HG02642 (cell line): ENCODE measurements around the gene LIMCH1.

Experiments used
- ATAC-seq: cut with Tn5 transposase; IDR thresholded peaks from one replicate; pipeline ENCODE4 v1.9.1; 2021; ENCODE audit warnings: mild to moderate bottlenecking; ENCODE audit not compliant: unreplicated experiment, poor library complexity

The LIMCH1 gene

DNA sequence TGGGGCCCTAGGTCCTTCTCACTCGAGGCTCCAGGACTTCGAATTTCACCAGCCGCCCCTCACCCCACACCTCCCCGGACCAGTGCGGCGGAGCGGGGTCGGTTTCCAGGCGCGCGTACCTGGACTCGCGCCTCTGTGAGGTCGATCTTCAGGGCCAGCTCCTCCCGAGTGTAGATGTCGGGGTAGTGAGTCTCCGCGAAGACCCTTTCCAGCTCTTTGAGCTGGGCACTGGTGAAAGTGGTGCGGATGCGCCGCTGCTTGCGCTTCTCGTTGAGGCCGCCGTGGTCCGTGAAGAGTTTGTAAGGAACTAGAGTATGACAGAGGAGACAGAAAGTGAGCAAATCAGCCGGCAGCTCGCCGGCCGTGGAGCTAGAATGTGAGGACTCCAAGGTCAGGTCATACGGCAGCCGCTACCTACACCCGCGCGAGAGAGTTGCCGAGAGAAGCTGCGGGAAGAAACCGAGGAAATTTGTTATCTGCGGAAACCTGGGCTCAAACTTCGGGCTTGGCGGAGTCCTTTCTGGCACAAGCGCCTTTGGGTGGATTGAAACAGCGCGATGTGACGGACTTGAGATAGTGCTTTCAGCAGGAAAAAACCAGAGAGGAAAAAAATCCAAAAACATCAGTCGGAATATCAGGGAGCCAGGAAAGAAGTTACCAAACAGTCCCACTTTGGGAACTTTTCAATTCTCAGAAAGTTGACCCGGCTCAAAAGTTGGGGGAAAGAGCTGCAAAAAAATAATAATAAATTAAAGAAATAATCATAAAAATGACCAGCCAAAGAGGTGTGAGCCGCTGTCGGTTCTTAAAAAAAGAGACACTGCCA is 209.5 kb downstream of the LIMCH1 start:
- no peak for ATAC-seq

DNA sequence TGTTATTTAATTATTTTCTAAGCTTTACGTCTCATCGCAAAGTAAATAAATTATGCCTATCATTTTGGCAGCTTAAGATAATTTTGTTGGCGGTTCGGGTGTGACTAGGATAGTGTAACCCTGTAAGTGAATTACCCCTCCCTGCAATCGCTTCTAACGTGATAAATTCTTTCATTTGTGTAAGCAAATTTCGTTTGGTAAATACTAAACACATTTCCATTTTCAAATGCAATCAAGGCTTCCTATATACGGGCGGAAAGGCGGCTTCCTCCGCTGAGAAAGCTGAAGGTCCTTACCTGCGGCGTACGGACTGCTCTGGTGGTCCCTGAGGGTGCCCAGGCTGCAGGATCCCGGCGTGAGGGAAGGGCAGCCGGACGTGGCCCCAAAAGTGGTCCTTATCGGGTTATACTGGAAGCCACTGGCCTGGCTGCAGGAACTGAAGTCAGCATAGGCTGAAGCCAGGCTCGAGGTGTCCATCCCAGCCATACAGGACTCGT is 210.2 kb downstream of the LIMCH1 start:
- no peak for ATAC-seq

DNA sequence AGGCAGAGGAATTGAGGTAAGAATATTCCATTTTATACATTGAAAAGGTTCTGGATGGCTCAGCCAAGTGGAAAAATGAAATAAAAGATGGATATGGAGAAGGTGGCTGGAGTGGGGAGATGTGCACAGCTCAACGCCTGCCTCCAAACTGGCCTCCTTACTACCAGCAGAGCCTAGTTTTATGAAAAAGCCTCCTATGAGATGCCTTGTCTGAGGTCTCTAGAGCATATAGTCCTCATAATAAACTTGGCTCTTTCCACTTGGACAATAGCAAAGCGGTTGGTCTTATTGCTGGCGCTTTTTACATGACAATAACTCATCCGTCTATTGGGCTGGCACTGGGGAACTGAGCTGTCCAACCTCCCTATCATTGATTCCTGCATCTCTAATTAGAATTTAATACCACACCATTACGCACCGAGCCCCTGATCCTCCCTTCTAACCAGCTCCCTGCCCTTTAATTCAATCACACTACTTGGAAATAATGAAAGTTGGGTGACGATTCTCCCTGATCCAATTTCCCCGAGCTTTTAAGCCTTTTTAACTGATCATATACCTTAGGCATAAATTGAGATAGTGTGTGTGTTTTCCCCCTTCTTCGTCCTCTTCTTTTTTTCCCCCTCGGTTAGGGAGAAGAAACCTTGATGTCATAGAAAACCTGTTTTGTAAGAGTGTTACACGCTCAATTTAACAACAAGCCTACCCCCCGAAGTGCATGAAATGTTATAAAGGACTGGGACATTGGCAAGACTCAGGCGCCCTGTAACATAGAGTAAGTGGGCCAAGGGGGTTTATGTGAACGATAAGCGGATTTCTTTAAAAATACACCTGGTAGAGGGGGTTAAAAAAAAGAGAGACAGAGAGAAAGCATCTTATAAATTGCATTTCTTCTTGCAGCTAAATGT is 210.9 kb downstream of the LIMCH1 start, which contains the start of gene PHOX2B:
TSS of gene PHOX2B (minus strand) at position 155 of the 905 bp plus-strand sequence. CDS start at position 40, 115 bp downstream.
- ATAC-seq: no peak

DNA sequence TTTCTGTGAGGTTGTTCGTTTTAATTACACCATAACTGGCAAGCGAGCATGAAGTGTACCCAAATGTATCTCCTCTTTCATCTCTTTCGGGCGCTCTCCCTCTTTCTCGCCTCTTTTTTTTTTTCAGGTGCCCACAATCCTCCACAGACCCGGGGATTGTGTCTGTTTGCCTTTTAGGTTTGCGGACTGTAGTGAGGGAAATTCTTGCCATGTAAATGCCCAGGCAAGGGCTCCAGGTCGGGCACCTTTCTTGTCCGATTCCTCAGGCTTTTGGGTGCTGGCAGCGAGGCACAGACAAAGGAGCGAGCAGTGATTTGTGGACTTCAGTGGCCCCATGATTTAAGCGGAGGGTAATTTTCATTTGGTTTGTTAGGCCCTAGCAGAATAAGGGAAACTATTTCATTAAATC is 211.7 kb downstream of the LIMCH1 start:
- no peak for ATAC-seq
